NB4 (cell line): ENCODE measurements around the gene NMT1.

Experiments used
- CTCF ChIP-seq: IDR thresholded peaks from one replicate; pipeline ENCODE4 v1.5.1; 2012; ENCODE audit warnings: low read depth, low read length
- MAX ChIP-seq: IDR thresholded peaks from 2 replicates; pipeline ENCODE4 v1.6.1; 2011; ENCODE audit warnings: low read depth, low read length
- MYC ChIP-seq: IDR thresholded peaks from 2 replicates; pipeline ENCODE4 v1.6.1; 2011; ENCODE audit warnings: low read depth, low read length

GRCh38 chr17:45038728-45039634, 22.1 kb upstream of the NMT1 start:
- no peak for TF ChIP-seq CTCF
- TF ChIP-seq MAX, result no peak
- TF ChIP-seq MYC, result no peak
